ENCODE results near the gene HSPA6.
"Not testable (repeated sequence)": the region's sequence is repeated elsewhere in the genome, so short reads cannot be mapped to it uniquely, and the experiment has no call there.

DNA sequence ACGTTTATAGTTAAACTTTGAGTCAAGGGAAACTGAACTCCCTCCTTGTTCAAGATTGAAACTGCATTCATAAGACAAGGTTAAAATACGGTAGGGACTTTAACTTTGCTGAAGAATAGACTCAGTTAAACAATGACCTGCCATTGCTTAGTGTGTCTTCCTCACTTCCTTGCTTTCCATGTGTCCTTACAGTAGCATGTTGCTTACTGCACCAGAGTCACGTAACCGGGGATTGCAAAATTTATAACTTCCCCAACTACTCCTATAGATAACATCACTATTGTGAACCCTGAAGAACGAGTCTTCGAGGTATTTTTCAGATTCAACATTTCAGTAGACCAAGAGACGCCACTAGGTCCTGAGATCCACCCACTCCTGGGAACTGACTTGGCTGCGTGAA is 47.4 kb downstream of the HSPA6 start:
- TF ChIP-seq, protein P1, sequence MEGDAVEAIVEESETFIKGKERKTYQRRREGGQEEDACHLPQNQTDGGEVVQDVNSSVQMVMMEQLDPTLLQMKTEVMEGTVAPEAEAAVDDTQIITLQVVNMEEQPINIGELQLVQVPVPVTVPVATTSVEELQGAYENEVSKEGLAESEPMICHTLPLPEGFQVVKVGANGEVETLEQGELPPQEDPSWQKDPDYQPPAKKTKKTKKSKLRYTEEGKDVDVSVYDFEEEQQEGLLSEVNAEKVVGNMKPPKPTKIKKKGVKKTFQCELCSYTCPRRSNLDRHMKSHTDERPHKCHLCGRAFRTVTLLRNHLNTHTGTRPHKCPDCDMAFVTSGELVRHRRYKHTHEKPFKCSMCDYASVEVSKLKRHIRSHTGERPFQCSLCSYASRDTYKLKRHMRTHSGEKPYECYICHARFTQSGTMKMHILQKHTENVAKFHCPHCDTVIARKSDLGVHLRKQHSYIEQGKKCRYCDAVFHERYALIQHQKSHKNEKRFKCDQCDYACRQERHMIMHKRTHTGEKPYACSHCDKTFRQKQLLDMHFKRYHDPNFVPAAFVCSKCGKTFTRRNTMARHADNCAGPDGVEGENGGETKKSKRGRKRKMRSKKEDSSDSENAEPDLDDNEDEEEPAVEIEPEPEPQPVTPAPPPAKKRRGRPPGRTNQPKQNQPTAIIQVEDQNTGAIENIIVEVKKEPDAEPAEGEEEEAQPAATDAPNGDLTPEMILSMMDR (IDR thresholded peaks at IDR 0.05; ENCODE audit: low read length), result not testable (repeated sequence)
- not testable (repeated sequence) for TF ChIP-seq EZH2 (IDR thresholded peaks at IDR 0.05; ENCODE audit: borderline replicate concordance, low read length)
